Fibroblast of gingiva (primary cell): ENCODE results near the gene MICB.
"Not testable (repeated sequence)": the region's sequence is repeated elsewhere in the genome, so short reads cannot be mapped to it uniquely, and the experiment has no call there.

Experiments used
- DNase-seq: peaks from one replicate; pipeline ENCODE4 v3.0.0-alpha.2; 2011; ENCODE audit warnings: low read depth

The MICB gene

DNA sequence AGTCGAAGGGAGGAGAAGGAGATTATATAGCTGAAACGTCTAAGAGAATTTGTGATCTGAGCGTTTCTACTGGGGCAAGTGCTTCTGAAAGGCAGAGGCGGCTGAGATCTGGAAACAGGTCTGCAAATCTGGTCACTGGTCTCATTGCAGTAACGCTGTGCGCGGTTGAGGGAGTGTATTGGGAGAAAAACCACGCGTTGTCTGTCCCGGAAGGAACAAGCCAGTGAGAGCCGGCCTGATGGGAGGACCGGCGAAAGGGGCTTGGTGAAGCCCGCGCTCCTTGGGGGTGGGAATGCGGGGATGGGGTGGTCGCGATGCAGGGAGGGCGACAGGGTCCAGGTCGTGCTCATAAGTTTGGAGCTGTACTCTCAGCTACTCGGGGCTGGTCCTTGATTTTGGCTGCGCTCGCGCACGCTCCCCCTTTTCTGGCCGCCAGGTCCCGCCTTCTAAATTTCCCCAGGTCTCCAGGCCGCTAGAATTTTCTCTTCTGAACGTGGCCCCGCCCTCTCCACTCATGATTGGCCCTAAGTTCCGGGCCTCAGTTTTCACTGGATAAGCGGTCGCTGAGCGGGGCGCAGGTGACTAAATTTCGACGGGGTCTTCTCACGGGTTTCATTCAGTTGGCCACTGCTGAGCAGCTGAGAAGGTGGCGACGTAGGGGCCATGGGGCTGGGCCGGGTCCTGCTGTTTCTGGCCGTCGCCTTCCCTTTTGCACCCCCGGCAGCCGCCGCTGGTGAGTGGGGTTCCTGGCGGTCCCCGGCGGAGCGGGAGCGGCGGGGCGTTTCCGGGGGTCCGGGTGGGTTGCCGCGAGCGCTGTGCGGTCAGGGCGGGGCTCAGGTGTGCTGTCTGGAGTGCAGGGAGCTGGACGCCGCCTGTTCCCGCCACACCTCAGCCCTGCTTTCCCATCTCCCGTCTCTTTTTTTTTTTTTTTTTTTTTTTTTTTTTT is at the start of gene MICB:
TSS of gene MICB (plus strand) at position 615 of the 946 bp plus-strand sequence. CDS start at position 664, 49 bp downstream.
- peak; percentile 62 for DNase-seq

DNA sequence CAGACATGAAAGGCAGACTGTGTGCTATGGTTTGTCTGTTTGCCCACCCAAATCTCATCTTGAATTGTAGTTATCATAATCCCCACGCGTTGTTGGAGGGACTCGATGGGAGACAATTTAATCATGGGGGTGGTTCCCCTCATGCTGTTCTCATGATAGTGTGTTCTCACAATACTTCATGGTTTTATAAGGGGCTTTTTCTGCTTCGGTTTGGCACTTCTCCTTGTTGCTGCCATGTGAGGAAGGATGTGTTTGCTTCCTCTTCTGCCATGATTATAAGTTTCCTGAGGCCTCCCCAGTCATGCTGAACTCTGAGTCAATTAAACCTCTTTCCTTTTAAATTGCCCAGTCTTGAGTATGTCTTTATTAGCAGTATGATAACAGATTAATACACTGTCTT is 47.2 kb upstream of the MICB start:
- DNase-seq, result no peak

DNA sequence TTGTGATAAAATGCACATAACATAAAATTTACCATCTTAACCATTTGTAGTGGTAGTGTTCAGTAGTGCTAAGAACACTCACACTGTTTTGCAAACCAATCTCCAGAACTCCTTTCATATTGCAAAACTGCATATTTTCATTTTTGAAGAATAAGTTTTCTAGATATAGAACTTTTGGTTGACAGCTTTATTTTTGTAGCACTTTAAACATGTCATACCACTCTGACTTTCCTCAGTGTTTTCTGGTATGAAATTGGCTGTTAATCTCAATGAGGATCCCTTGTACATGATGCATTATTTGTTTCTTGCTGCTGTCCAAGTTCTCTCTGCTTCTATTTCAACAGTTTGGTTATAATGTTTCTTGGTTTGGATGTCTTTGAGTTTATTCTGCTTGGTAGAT is 45.1 kb upstream of the MICB start:
- no peak for DNase-seq

DNA sequence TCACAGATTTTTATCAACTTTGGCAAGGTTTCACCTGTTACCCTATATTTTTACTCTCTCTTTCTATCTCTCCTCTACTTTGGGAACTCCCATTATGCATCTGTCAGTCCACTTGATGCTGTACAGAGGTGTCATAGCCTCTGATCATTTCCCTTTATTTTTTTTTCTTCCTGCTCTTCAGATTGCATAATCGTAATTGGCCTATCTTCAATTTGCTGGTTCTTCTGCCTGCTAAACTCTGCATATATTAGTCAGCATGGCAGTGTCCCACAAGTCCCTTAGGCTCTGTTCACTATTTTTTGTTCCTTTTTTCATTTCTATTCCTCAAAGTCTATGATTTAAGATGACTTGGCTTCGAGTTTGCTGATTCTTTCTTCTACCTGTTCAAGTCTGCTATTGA is 44.7 kb upstream of the MICB start:
- DNase-seq, result peak; percentile 11

DNA sequence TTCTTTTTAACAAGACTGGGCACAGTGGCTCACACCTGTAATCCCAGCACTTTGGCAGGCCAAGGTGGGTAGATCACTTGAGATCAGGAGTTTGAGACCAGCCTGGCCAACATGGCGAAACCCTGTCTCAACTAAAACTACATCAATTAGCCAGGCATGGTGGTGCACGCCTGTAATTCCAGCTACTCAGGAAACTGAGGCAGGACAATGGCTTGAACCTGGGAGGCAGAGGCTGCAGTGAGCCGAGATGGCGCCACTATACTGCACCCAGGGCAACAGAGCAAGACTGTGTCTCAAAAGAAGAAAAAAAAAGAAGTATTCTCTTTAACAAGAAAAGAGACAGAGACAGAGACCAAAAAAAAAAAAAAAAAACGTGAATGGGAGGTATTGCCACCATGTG is 38.1 kb upstream of the MICB start:
- DNase-seq, result not testable (repeated sequence)

DNA sequence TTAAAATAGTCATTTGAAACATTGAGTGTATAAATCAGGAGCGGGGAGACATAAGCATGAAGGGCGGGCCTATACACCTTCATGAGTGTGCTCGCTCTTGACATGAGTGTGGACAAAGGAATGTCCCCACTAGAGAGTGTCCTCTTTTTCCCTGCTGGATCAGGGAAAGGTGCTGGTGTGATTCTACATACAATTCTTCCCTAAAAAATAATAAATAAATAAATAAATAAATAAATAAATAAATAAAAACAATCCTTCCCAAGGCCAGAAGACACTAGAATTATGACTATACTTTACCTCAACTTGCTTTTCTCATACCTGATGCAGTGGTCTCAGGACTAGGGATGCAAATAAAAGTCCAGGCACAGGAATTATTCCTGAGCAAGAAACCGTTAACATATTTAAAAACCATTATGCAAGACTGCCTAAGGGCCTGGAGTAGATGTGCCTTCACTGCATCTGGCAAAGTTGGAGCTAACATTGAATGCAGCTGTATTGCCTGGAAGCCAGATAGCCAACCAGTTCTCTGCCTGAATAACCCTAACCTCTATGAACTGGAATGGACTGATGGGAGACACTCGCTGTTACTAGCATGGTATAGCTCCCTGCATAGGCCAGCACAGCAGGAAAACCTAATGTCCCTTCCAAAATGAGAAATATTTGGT is 37.5 kb upstream of the MICB start:
- DNase-seq, result no peak

DNA sequence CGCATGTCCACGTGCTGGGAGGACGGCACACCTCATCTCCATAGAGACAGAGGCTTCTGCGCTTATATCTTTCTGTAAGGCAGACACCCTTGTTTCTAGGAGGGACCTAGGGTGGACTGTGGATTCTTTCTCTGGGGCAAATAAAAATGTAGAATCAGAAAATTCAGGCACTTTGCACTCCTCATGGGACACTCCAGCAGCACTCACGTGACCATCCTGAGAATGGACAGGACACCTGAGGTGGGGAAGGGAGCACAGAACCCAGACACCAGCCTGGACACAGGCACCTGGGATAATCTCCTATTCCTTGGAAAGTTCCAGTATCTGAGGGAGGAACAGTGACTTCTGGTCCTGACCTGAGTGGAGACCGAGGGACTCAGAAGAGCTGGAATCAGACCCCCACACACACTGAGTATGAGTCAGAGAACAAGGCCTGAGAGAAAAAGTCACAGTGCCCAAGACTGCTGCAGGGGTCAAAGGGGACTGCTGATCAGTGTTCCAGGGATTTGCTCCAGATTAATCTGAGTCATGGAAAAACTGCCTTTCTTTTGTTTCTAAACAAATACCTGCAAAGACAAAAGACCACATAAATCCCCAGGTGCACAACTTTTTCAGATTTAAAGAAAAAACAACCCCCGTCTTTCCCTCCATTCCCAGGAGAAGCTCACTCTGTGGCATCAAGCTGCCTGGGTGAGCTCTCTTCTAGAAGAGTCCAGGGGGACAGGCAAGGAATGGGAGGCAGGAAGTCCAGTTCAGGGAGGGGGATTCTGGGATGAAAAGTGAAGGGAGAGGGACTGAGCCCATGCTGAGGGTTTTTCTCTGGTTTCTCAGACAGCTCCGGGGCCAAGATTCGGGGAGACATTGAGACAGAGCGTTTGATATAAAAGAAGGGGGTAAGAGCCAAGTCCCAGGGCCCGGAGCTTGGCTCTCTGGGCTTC is 35.6 kb upstream of the MICB start:
- DNase-seq, result no peak

DNA sequence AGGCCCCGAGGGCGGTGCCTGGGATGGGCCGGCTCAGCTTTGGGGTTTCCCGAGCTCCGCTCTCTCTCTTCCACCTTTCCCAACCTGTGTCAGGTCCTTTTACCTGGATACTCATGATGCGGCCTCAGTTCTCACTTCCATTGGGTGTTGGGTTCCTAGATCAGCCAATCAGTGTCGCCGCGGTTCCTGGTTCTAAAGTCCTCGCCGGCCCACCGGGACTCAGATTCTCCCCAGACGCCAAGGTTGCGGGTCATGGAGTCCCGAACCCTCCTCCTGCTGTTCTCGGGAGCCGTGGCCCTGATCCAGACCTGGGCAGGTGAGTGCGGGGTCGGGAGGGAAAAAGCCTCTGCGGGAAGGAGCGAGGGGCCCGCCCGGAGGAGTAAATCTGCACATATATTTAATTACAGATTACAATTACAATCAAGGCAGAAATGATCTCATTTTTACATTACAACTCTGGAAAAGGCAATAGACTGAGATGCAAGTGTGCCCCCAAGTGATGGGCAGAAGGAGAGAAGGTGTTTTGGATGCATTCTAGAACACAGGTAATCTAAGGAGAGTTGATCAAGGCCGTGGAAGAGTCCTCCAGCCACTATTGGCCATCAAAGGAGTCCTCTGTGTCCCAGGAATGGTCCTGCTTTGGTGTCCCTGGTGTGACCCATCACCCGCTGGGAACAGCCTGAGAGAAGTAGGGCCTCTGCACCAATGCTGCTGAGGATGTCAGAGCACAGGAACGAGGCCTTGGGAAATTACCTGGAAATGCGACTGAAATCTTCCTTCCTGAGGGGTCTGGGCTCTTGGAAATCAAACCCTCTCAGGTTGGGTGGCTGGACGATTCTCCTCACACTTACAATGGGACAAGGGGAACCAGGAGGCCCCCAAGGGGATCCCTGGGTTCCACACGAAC is 34.7 kb upstream of the MICB start:
- peak; percentile 35 for DNase-seq

DNA sequence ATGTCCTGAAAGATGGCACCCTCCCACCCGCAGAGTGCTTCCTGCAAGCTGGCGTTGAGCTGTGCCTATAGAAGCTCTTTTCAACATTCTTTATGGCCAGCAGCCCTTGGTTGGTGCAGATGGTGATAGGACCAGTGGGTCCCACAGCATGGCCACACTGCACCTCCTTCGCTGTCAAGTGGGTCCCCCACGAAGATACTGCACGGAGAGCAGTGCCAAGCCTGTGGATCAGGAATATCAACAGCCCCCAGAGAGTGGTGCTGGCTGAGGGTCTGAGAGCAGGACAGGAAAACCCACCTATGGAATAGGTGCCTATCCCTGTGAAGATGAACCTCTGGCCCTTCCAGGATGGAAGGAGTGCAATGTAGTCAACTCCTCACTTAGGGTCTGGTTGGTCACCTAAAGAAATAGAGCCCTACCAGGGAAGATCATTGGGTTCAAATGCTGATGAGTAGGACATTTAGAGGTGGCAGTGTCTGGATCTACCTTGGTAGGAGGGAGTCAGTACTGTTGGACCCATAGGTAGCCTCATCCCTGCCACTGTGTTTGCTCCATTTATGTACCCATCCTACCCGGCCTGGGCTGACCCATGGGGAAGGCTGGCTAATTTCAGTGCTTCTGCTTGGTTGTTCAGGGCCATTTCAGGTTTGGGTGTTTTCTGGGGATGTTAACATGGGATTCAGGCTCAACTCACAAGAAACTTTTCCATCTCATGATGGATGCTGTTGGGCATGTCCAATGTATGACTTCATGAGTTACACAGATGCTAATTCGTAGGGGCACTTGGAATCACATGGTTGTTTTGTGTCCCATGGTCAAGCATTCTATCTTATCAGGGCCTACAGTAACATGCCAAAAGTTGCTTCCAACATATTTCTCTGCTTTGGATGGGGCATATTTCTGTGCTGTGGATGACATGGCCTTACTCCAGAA is 33.4 kb upstream of the MICB start:
- DNase-seq, result no peak

DNA sequence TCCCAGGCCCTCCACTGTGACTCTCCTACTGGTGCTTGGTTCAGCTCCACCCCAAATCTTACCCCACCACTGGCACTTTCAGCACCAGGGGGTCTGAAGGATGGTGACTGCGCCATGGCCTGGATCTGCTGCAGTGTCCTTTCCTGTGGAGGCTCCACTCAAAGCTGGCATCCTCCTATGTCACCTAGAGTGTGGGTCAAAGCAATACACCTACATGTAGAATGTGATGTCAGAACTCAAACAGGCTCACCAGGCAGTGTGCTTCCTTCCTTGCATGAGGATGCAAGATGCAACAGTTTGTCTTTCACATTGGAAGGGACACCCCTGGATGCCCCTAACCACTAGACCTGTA is 32.8 kb upstream of the MICB start:
- no peak for DNase-seq

DNA sequence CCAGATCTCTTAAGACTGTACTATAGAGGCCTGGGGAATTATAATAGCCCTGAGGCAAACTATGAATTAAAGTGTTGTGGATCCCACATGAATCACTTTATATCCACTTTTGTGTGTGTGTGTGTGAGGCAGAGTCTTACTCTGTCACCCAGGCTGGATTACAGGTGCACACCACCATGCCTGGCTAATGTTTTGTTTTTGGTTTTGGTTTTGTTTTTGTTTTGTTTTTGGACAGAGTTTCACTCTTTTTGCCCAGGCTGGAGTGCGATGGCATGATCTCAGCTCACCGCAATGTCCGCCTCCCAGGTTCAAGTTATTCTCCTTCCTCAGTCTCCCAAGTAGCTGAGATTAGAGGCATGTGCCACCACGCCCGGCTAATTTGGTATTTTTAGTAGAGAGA is 32.2 kb upstream of the MICB start:
- DNase-seq, result no peak

DNA sequence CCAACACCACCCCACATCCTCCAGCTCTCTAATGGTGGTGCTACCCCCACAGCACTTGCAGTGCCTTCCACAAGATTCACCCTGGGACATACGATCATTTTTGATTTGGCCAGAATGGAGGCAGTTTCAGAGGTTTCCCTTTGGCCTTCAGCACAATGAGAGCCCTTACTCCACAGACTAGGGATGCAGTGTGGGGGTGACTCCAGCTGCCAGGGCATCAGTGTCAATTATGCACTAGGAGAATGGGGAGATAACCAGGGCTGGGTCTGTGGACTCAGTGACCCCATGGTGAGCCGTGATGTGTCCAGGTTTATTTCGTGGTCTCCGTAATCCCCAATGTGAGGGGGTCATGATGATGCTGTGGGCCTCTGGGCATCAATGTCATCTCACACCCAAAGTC is 31.5 kb upstream of the MICB start:
- DNase-seq, result no peak

DNA sequence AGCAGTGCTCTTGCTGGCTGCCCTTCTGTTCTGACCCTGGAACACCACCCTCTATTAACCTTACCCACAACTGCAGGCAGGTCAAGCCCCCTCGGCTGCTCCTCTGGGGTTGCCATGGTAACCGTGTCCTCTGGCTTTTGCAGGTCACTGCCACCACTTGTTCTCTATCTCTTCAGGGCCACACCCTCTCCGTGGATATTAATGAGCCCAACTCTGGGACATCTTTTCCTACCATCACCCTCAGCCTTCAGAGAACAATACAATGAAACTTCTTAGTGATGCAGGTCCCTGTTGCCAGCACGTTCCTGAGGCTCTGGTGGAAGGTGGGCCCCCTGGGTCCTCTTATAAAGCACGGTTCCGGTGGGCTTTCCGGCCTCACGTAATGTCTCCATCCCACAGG is 30.8 kb upstream of the MICB start:
- DNase-seq, result no peak

DNA sequence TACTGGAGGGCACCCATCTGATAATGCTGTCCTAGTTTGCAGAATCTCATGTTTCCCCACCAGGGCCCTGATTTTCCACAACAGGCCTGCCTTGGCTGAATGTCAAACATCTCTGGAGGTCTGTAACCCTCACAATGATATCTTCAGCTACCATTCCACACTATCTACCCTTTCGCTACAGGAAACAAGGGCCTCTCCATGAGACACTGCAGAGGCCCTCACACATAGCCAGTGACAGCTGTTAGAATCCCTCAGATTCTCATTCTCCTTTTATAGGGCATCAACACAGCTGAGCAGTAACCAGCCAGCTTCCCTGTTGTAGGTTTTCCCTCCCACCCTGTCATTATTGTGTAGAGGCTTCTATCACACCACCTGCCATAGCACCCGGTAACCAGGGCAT is 29.6 kb upstream of the MICB start:
- DNase-seq, result no peak

DNA sequence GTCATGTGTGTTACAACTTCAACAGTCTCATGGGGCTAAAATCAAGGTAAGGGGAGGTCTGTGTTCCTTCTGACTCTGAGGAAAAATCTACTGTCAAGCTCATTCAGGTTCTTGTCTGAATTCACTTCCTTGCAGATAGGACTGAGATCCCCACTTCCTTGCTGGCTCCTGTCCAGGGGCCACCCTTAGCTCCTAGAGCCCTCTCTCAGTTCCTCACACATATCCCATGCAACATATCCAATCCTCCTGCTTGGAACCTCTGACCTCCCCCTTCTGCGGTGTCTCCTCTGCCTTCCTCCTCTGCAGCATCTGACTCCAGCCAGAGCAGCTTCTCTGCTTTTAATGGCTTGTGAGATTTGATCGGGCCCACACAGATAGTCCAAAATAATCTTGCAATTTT is 27.1 kb upstream of the MICB start:
- no peak for DNase-seq

DNA sequence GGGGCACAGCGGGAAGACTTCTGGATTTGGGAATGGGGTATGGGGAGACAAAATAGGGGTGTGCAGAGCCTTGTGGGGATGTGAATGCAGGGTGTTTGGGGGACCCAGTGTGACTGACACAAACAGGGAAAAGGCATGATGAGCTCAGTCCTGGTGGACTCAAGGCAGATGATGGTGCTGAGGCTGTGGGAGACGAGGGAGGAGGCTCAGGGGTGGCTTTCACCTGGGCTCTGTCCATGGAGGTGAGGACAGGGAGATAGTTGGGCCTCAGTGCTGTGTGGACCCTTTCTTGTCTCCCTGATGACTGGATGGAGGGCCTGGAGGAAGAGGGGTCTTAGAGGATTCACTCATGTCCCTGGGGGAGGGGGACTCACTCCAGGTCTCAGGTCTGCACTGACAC is 26.2 kb upstream of the MICB start:
- DNase-seq, result no peak

DNA sequence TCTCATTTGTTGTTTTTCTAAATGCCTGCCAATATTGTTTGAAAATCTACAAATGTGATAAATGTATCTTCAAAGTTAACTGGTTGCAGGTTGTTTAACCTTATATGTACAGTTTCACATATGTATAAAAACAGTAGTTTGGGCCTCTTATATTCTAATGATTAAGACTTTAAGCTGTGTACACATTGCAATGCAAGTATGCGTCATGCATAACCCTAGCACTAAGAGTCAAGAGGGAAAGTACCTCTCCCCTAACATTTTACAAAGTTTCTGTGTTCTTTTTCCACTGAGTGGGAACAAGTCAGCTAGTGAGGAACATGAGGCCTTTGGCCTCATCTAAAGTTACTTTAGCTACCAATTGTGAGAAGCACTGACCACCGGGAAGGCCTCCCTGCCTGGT is 25.7 kb upstream of the MICB start:
- DNase-seq, result no peak

DNA sequence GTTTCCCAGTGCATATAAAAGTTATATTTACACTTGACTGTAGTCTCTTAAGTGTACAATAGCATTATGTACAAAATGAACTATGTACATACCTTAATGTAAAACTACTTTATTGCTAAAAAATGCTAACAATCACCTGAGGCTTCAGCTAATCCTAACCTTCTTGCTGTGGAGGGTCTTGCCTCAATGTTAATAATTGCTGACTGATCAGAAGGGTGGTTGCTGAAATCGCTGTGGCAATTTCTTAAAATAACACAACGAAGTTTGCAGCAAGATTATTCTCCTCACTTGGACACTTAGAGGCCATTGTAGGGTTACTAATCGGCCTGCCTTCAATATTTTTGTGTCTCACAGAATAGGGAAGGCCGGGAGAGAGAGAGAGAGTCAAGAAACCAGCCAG is 24.7 kb upstream of the MICB start:
- no peak for DNase-seq

DNA sequence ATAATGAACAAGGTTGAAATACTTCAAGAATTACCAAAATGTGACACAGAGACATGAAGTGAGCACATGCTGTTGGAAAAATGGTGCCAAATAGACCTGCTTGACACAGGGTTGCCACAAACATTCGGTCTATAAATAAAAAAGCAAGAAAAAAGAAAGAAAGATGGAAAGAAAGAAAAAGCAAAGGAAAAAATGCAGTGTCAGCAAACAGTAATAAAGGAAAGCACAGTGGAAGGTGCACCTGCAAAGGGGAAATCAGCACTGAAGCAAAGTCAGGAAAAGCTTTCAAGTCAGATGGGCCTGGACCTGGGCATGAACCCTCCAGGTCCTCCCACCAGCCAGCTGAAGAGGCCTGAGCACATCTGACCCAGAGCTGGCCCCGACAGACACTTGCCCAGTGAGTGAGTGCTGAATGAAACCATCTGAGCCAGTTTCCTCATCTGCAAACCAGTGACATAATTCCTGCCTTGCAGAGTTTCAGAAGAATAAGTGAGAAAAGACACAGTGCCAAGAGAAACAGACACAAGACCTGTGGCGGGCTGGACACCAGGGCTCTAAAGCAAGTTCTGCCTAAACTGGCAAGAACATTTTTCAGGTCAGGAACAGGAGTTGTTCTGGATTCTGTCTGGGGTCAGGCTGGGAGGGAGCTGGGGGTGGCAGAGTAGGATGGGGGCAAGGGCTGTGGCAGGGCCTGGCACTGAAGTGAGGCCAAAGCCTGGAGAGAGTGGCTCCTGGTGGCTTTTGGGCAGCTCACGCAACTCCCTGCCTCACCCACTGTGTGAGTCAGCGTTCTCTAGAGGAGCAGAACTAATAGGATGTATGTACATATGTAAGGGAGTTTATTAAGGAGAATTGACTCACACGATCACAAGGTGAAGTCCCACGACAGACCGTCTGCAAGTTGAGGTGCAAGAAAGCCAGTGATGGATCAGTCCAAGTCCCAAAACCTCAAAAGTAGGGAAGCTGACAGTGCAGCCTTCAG is 23.9 kb upstream of the MICB start:
- DNase-seq, result peak; percentile 63
